H1 (cell line): ENCODE results near the gene SIMC1. TPM values are rescaled to one million over a fixed set of nuclear protein-coding genes. Genes with fewer than 3 reads are reported as not detected.

ENCODE experiments used
- CHD1 ChIP-seq: IDR thresholded peaks from 2 replicates; pipeline ENCODE4 v1.6.1; 2012; ENCODE audit warnings: low read depth, low read length, improper control_type of control experiment
- CHD2 ChIP-seq: IDR thresholded peaks from 2 replicates; pipeline ENCODE4 v1.6.1; 2012; ENCODE audit warnings: low read length, improper control_type of control experiment
- TCF12 ChIP-seq: IDR thresholded peaks from 2 replicates; pipeline ENCODE4 v1.6.1; 2011; ENCODE audit warnings: low read depth, mild to moderate bottlenecking, low read length
- polyA plus RNA-seq, 7 experiments: library from polyadenylated mRNA; depleted of rRNA in 3 of 7; stranded (reverse) in 5 of 7; unstranded in 2 of 7; fragments of >200 nt in 5 of 7; fragments of 200-250 nt in 2 of 7; gene quantifications; 1 replicate in 5 of 7; 2 replicates in 1 of 7; 4 replicates in 1 of 7; pipeline versions ENCODE4 v1.2.1 to v1.2.3, GENCODE V29; 2011 to 2013; ENCODE audit warnings: missing spikeins in 2 of 7, mixed read lengths in 2 of 7
- total RNA-seq: library from RNA; stranded (reverse); fragmentation: NEBNext Ultra II Directional; extraction: Animal tissue kit (Norgen Biotek cat#: 25700); gene quantifications from 2 replicates; pipeline ENCODE4 v1.2.1, GENCODE V29; 2021

The SIMC1 gene
- total and polyA plus RNA-seq, 2 of the 8 experiments (the other 6 are each of a cell fraction or from before 2014, with no cell fraction given), result 12.3 to 21.2 TPM

- TF ChIP-seq CHD1, result no peak
- no peak for TF ChIP-seq TCF12
- TF ChIP-seq CHD2, result no peak
These were observed 122.7 kb downstream of the SIMC1 start (continued) for GRCh38 chr5:176360894-176361436.
